H1 (cell line): ENCODE measurements around the gene FANK1.

Experiments
- BRCA1 ChIP-seq: IDR thresholded peaks from 2 replicates; pipeline ENCODE4 v1.6.1; 2012; ENCODE audit warnings: low read depth, low read length, improper control_type of control experiment
- CEBPB ChIP-seq: IDR thresholded peaks from 2 replicates; pipeline ENCODE4 v1.6.1; 2012; ENCODE audit warnings: low read depth, low read length
- CTCF ChIP-seq, 3 experiments: IDR thresholded peaks; 1 replicate in 2 of 3; 2 replicates in 1 of 3; pipeline versions ENCODE4 v1.5.1 to v1.6.1; 2011; ENCODE audit warnings: low read length in 3 of 3, mild to moderate bottlenecking in 3 of 3, inconsistent platforms in 2 of 3, low read depth in 1 of 3, moderate library complexity in 1 of 3; ENCODE audit not compliant: insufficient read depth in 1 of 3; ENCODE audit errors: control extremely low read depth in 1 of 3
- EGR1 ChIP-seq: IDR thresholded peaks from 2 replicates; pipeline ENCODE4 v1.6.1; 2011; ENCODE audit warnings: low read depth, low read length, borderline replicate concordance
- EP300 ChIP-seq, 2 experiments: IDR thresholded peaks; 1 replicate in 1 of 2; 2 replicates in 1 of 2; pipeline ENCODE4 v1.6.1; 2011 to 2012; ENCODE audit warnings: low read depth in 2 of 2, low read length in 2 of 2, mild to moderate bottlenecking in 2 of 2, borderline replicate concordance in 1 of 2, inconsistent platforms in 1 of 2, moderate library complexity in 1 of 2
- EZH2 ChIP-seq: fragments of 200-600 bp; sonication (generic); IDR thresholded peaks from 2 replicates; pipeline ENCODE4 v1.7.1; 2012; ENCODE audit warnings: low read depth, mild to moderate bottlenecking, moderate library complexity, low read length, inconsistent platforms; ENCODE audit not compliant: severe bottlenecking
- JUN ChIP-seq: IDR thresholded peaks from 2 replicates; pipeline ENCODE4 v1.6.1; 2011; ENCODE audit warnings: low read depth, mild to moderate bottlenecking, improper control_type of control experiment, low read length
- PHF8 ChIP-seq: fragments of 200-600 bp; sonication (generic); conservative IDR thresholded peaks from 2 replicates; pipeline ENCODE4 v1.7.1; 2012; ENCODE audit warnings: low read depth, mild to moderate bottlenecking, inconsistent platforms, low read length, moderate library complexity
- POLR2A ChIP-seq, 2 experiments: IDR thresholded peaks; 1 replicate in 1 of 2; 2 replicates in 1 of 2; pipeline ENCODE4 v1.6.1; 2011; ENCODE audit warnings: low read depth in 2 of 2, low read length in 2 of 2, mild to moderate bottlenecking in 2 of 2; ENCODE audit errors: control extremely low read depth in 1 of 2
- POLR2AphosphoS5 ChIP-seq: IDR thresholded peaks from 2 replicates; pipeline ENCODE4 v1.6.1; 2011; ENCODE audit warnings: low read depth, low read length
- TAF1 ChIP-seq: IDR thresholded peaks from 2 replicates; pipeline ENCODE4 v1.6.1; 2011; ENCODE audit warnings: mild to moderate bottlenecking, low read depth, low read length
- TEAD4 ChIP-seq: IDR thresholded peaks from 2 replicates; pipeline ENCODE4 v1.6.1; 2012; ENCODE audit warnings: low read depth, low read length, inconsistent platforms, mixed read lengths
- YY1 ChIP-seq: IDR thresholded peaks from 2 replicates; pipeline ENCODE4 v1.6.1; 2011; ENCODE audit warnings: low read depth, mild to moderate bottlenecking, low read length

- TF ChIP-seq TAF1 (no peak), CTCF (IDR thresholded peaks at IDR 0.05; ENCODE audit: control extremely low read depth in 1 of 3, insufficient read depth in 1 of 3, low read depth in 1 of 3, low read length in 3 of 3) (no peak), EP300 (IDR thresholded peaks at IDR 0.05; ENCODE audit: borderline replicate concordance in 1 of 2, low read depth in 2 of 2, low read length in 2 of 2) (no peak), TEAD4 (no peak), POLR2AphosphoS5 (no peak), JUN (no peak), POLR2A (IDR thresholded peaks at IDR 0.05; ENCODE audit: control extremely low read depth in 1 of 2, low read depth in 2 of 2, low read length in 2 of 2) (no peak), PHF8 (no peak), EGR1 (no peak), CEBPB (no peak), YY1 (no peak), BRCA1 (no peak), EZH2 (no peak)
Observed at GRCh38 chr10:126016156-126016805, 119.9 kb downstream of the FANK1 start.
